WTC11 (cell line): ENCODE data around the gene KRI1. TPM values are rescaled to one million over a fixed set of nuclear protein-coding genes. Genes with fewer than 3 reads are reported as not detected.

Source experiments
- ATAC-seq: fragments of 200-7000 bp; cut with Tn5 transposase; 2 replicates; pipeline ENCODE4 v1.10.0; 2021; ENCODE audit warnings: mild to moderate bottlenecking, moderate library complexity
- CTCF ChIA-PET: fragments of 300-600 bp; sonication (Branson Sonifier 250); formaldehyde crosslinking; loops from one replicate; lab custom pipeline; 2021; ENCODE audit warnings: antibody characterized with exemption; lab: Charles Lee
- POLR2A ChIA-PET: fragments of 350-600 bp; sonication (Branson Sonifier 250); formaldehyde crosslinking; loops from one replicate; lab custom pipeline; 2021; ENCODE audit warnings: antibody characterized with exemption; lab: Charles Lee
- DNase-seq: peaks from one replicate; pipeline ENCODE4 v3.0.0; 2021; ENCODE audit warnings: low spot score
- H3K27ac Mint-ChIP-seq: 2 replicates; pipeline ENCODE4 v1.8.0; 2021; ENCODE audit warnings: mixed read lengths
- H3K27me3 Mint-ChIP-seq: 2 replicates; pipeline ENCODE4 v1.8.0; 2021; ENCODE audit warnings: low read depth, mild to moderate bottlenecking, moderate library complexity, mixed read lengths
- H3K36me3 Mint-ChIP-seq: 2 replicates; pipeline ENCODE4 v1.8.0; 2021; ENCODE audit warnings: mixed read lengths
- H3K4me1 Mint-ChIP-seq: 2 replicates; pipeline ENCODE4 v1.8.0; 2022; ENCODE audit warnings: mixed read lengths
- H3K4me3 Mint-ChIP-seq: 2 replicates; pipeline ENCODE4 v1.8.0; 2021; ENCODE audit warnings: mild to moderate bottlenecking, moderate library complexity, mixed read lengths
- H3K9me3 Mint-ChIP-seq: 2 replicates; pipeline ENCODE4 v1.8.0; 2021; ENCODE audit warnings: mixed read lengths
- AFF4 ChIP-seq: sonication (generic); formaldehyde crosslinking; IDR thresholded peaks from 2 replicates; pipeline ENCODE4 v1.8.1; 2023; ENCODE audit warnings: mild to moderate bottlenecking, missing genetic modification reagents, borderline replicate concordance
- ATF6 ChIP-seq: sonication (generic); formaldehyde crosslinking; IDR thresholded peaks from 2 replicates; pipeline ENCODE4 v1.8.1; 2023; ENCODE audit warnings: mild to moderate bottlenecking, missing genetic modification reagents
- CBFB ChIP-seq: sonication (generic); formaldehyde crosslinking; IDR thresholded peaks from 2 replicates; pipeline ENCODE4 v1.8.1; 2022; ENCODE audit warnings: mild to moderate bottlenecking, low read depth, missing genetic modification reagents
- FOXJ3 ChIP-seq: sonication (generic); formaldehyde crosslinking; IDR thresholded peaks from 2 replicates; pipeline ENCODE4 v1.9.0; 2021; ENCODE audit warnings: missing genetic modification reagents, mild to moderate bottlenecking, borderline replicate concordance
- IRF1 ChIP-seq: sonication (generic); formaldehyde crosslinking; IDR thresholded peaks from 2 replicates; pipeline ENCODE4 v1.8.0; 2023; ENCODE audit warnings: missing genetic modification reagents
- IRF2 ChIP-seq: sonication (generic); formaldehyde crosslinking; IDR thresholded peaks from 2 replicates; pipeline ENCODE4 v1.8.0; 2022; ENCODE audit warnings: low read depth, missing genetic modification reagents, borderline replicate concordance
- KAT7 ChIP-seq: sonication (generic); formaldehyde crosslinking; IDR thresholded peaks from 2 replicates; pipeline ENCODE4 v1.8.1; 2023; ENCODE audit warnings: missing genetic modification reagents, mild to moderate bottlenecking, borderline replicate concordance
- NR1H2 ChIP-seq: sonication (generic); formaldehyde crosslinking; IDR thresholded peaks from 2 replicates; pipeline ENCODE4 v1.9.0; 2021; ENCODE audit warnings: mild to moderate bottlenecking, moderate library complexity, missing genetic modification reagents
- PRDM15 ChIP-seq: sonication (generic); formaldehyde crosslinking; IDR thresholded peaks from 2 replicates; pipeline ENCODE4 v1.8.0; 2022; ENCODE audit warnings: missing genetic modification reagents
- SMAD4 ChIP-seq: sonication (generic); formaldehyde crosslinking; IDR thresholded peaks from 2 replicates; pipeline ENCODE4 v1.8.0; 2022; ENCODE audit warnings: mild to moderate bottlenecking, missing genetic modification reagents
- SOX15 ChIP-seq: fragments of 250-450 bp; sonication (Bioruptor Pico); IDR thresholded peaks from 2 replicates; pipeline ENCODE4 v1.9.0; 2021; ENCODE audit warnings: mild to moderate bottlenecking
- SP1 ChIP-seq: sonication (generic); formaldehyde crosslinking; conservative IDR thresholded peaks from 2 replicates; pipeline ENCODE4 v1.8.1; 2022; ENCODE audit warnings: missing genetic modification reagents
- USF1 ChIP-seq: sonication (generic); formaldehyde crosslinking; IDR thresholded peaks from 2 replicates; pipeline ENCODE4 v1.8.0; 2022; ENCODE audit warnings: mild to moderate bottlenecking, missing genetic modification reagents
- USF2 ChIP-seq: sonication (generic); formaldehyde crosslinking; IDR thresholded peaks from 2 replicates; pipeline ENCODE4 v1.8.1; 2023; ENCODE audit warnings: mild to moderate bottlenecking, missing genetic modification reagents, moderate library complexity
- ZBTB21 ChIP-seq: sonication (generic); formaldehyde crosslinking; IDR thresholded peaks from 2 replicates; pipeline ENCODE4 v1.8.1; 2023; ENCODE audit warnings: mild to moderate bottlenecking, missing genetic modification reagents, borderline replicate concordance
- total RNA-seq: library from RNA; stranded (reverse); gene quantifications from 3 replicates; pipeline ENCODE4 v1.2.3, GENCODE V29; 2021
- TF ChIP-seq, protein P1 (sequence below): sonication (generic); formaldehyde crosslinking; IDR thresholded peaks from 2 replicates; pipeline ENCODE4 v1.8.1; 2023; ENCODE audit warnings: mild to moderate bottlenecking, missing genetic modification reagents, moderate library complexity
- TF ChIP-seq, protein P2 (sequence below): sonication (generic); formaldehyde crosslinking; IDR thresholded peaks from 2 replicates; pipeline ENCODE4 v1.8.1; 2022; ENCODE audit warnings: mild to moderate bottlenecking, missing genetic modification reagents, moderate library complexity, borderline replicate concordance

Gene KRI1
- total RNA-seq, 1 experiment from 2014 or later, result 43.6 TPM

- H3K4me1 Mint-ChIP-seq, result 0 out of 2 replicates have a peak, but pooled peaks cover 2% of the 10 kb centered on the region
- H3K9me3 Mint-ChIP-seq, result no peaks in the 10 kb centered on the region
- H3K4me3 Mint-ChIP-seq, result no peak overlapping the region
- no peak for ATAC-seq
- peaks cover 49% of the 10 kb centered on the region for H3K36me3 Mint-ChIP-seq
- TF ChIP-seq, protein P1, sequence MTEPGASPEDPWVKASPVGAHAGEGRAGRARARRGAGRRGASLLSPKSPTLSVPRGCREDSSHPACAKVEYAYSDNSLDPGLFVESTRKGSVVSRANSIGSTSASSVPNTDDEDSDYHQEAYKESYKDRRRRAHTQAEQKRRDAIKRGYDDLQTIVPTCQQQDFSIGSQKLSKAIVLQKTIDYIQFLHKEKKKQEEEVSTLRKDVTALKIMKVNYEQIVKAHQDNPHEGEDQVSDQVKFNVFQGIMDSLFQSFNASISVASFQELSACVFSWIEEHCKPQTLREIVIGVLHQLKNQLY, result no peak
- TF ChIP-seq IRF2 (CRISPR knock-in tag) (no peak), ATF6 (no peak), ZBTB21 (CRISPR knock-in tag) (no peak), USF2 (CRISPR knock-in tag) (no peak), PRDM15 (no peak), FOXJ3 (CRISPR knock-in tag) (no peak), CBFB (CRISPR knock-in tag) (no peak), KAT7 (CRISPR knock-in tag) (no peak), SP1 (CRISPR knock-in tag) (no peak), USF1 (CRISPR knock-in tag) (no peak), SMAD4 (CRISPR knock-in tag) (no peak), NR1H2 (CRISPR knock-in tag) (no peak), AFF4 (CRISPR knock-in tag) (no peak), IRF1 (CRISPR knock-in tag) (no peak), SOX15 (no peak)
- TF ChIP-seq, protein P2, sequence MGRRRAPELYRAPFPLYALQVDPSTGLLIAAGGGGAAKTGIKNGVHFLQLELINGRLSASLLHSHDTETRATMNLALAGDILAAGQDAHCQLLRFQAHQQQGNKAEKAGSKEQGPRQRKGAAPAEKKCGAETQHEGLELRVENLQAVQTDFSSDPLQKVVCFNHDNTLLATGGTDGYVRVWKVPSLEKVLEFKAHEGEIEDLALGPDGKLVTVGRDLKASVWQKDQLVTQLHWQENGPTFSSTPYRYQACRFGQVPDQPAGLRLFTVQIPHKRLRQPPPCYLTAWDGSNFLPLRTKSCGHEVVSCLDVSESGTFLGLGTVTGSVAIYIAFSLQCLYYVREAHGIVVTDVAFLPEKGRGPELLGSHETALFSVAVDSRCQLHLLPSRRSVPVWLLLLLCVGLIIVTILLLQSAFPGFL (CRISPR knock-in tag), result no peak
- ChIA-PET CTCF (no interaction called here), POLR2A (no interaction called here)
- no peaks in the 10 kb centered on the region for H3K27me3 Mint-ChIP-seq
- no peak for DNase-seq
- no peak overlapping the region for H3K27ac Mint-ChIP-seq
Measured at GRCh38 chr19:10548746-10549276, 17.0 kb downstream of the KRI1 start.
